AML-193 (cell line): ENCODE data around the gene DUOX1.

Source experiments
- DNase-seq, 2 experiments: peaks; one replicate each; lab custom pipeline; 2025; lab: John Stamatoyannopoulos, UW

Gene DUOX1

GRCh38 chr15:45168751-45169551 lies 39.2 kb downstream of the DUOX1 start:
- DNase-seq: no peak

- no peak for DNase-seq
These were observed 40.0 kb downstream of the DUOX1 start for GRCh38 chr15:45169608-45170480.

- DNase-seq: no peak
These were observed 42.1 kb downstream of the DUOX1 start for GRCh38 chr15:45171912-45172311.

GRCh38 chr15:45174069-45174468 lies 44.3 kb downstream of the DUOX1 start:
- no peak for DNase-seq

- DNase-seq: no peak
These were observed 44.8 kb downstream of the DUOX1 start for GRCh38 chr15:45174577-45174976.

- DNase-seq: no peak
These were observed 47.5 kb downstream of the DUOX1 start for GRCh38 chr15:45177285-45177684.

- peak in 1 of 2 experiments; percentile 8 for DNase-seq
These were observed 49.6 kb downstream of the DUOX1 start for GRCh38 chr15:45179221-45179985.

GRCh38 chr15:45180201-45180600 lies 50.4 kb downstream of the DUOX1 start:
- DNase-seq: no peak

- no peak for DNase-seq
These were observed 51.0 kb downstream of the DUOX1 start for GRCh38 chr15:45180648-45181436.

- peak in 1 of 2 experiments; percentile 9 for DNase-seq
These were observed 51.9 kb downstream of the DUOX1 start for GRCh38 chr15:45181491-45182285.

GRCh38 chr15:45182996-45183395 lies 53.2 kb downstream of the DUOX1 start:
- no peak for DNase-seq

- no peak for DNase-seq
These were observed 53.7 kb downstream of the DUOX1 start for GRCh38 chr15:45183511-45183910.

GRCh38 chr15:45184562-45185041 lies 54.8 kb downstream of the DUOX1 start:
- DNase-seq: no peak

GRCh38 chr15:45185069-45185779 lies 55.4 kb downstream of the DUOX1 start:
- no peak for DNase-seq

GRCh38 chr15:45185903-45186770 lies 56.3 kb downstream of the DUOX1 start:
- DNase-seq: no peak

- no peak for DNase-seq
These were observed 57.2 kb downstream of the DUOX1 start for GRCh38 chr15:45186771-45187577.

- no peak for DNase-seq
These were observed 57.7 kb downstream of the DUOX1 start for GRCh38 chr15:45187578-45187893.
